ENCODE data around the gene KRTAP5-5. TPM values are rescaled to one million over a fixed set of nuclear protein-coding genes. Genes with fewer than 3 reads are reported as not detected.

KRTAP5-5 gene
- total and polyA plus RNA-seq, 7 donors, result 0.28 to 0.92 TPM; not detected in 5

GRCh38 chr11:1628506-1629325 is 859 bp upstream of the KRTAP5-5 start:
- 29 to 31% methylated on average over 35 of the region's 35 CpGs for WGBS, 2 donors
- Histone ChIP-seq H3K9me3 (no peaks in the 10 kb centered on the region), H3K4me1 (no peaks in the 10 kb centered on the region), H3K27ac (no peak overlapping the region), H3K27me3 (peaks cover 0 to 41% (median 22%) of the 10 kb centered on the region in 3 donors), H3K36me3 (no peaks in the 10 kb centered on the region), H3K4me3 (no peak overlapping the region)
- TF ChIP-seq CTCF (IDR thresholded peaks at IDR 0.05) (peak; percentile 60 to 83 (median 67)), EP300 (IDR thresholded peaks at IDR 0.05) (no peak)
- intact Hi-C loops (cut with DNase I), result loop anchor here (2.0 kb wide), 1 partner anchor 82 kb away; no protein-coding TSS in a partner anchor
- peak; percentile 60 for DNase-seq

GRCh38 chr11:1630271-1630670 is 696 bp downstream of the KRTAP5-5 start:
- no peaks in the 10 kb centered on the region for H3K36me3 ChIP-seq
- WGBS, 2 donors, result 53 to 62% methylated on average over 2 of the region's 2 CpGs
- peaks cover 0 to 41% (median 22%) of the 10 kb centered on the region in 3 donors for H3K27me3 ChIP-seq
- TF ChIP-seq CTCF (IDR thresholded peaks at IDR 0.05) (no peak), POLR2A (IDR thresholded peaks at IDR 0.05) (no peak)
- no peak overlapping the region for H3K4me3 ChIP-seq
- no peaks in the 10 kb centered on the region for H3K9me3 ChIP-seq
- intact Hi-C loops (cut with DNase I), result no loop called here
- no peak overlapping the region for H3K27ac ChIP-seq
- H3K4me1 ChIP-seq, result no peaks in the 10 kb centered on the region
- DNase-seq, result no peak

GRCh38 chr11:1631066-1631568 is 1.5 kb downstream of the KRTAP5-5 start:
- H3K9me3 ChIP-seq, result no peaks in the 10 kb centered on the region
- H3K4me3 ChIP-seq, result no peak overlapping the region
- H3K36me3 ChIP-seq, result no peaks in the 10 kb centered on the region
- WGBS, 2 donors, result 85 to 87% methylated on average over 13 of the region's 13 CpGs
- TF ChIP-seq EP300 (IDR thresholded peaks at IDR 0.05), result no peak
- no peak for TF ChIP-seq CTCF (IDR thresholded peaks at IDR 0.05)
- TF ChIP-seq POLR2A (IDR thresholded peaks at IDR 0.05), result no peak
- no peak for TF ChIP-seq POLR2AphosphoS5 (IDR thresholded peaks at IDR 0.05)
- no peak overlapping the region for H3K27ac ChIP-seq
- peak; percentile 41 for DNase-seq
- no peaks in the 10 kb centered on the region for H3K4me1 ChIP-seq
- intact Hi-C loops (cut with DNase I), result no loop called here
- peaks cover 0 to 41% (median 22%) of the 10 kb centered on the region in 3 donors for H3K27me3 ChIP-seq

- intact Hi-C loops (cut with DNase I), result no loop called here
- H3K4me1 ChIP-seq, result no peaks in the 10 kb centered on the region
- peaks cover 0 to 41% (median 22%) of the 10 kb centered on the region in 3 donors for H3K27me3 ChIP-seq
- 66 to 70% methylated on average over 11 of the region's 11 CpGs for WGBS, 2 donors
- peak; percentile 44 for DNase-seq
- no peak overlapping the region for H3K27ac ChIP-seq
- H3K36me3 ChIP-seq, result no peaks in the 10 kb centered on the region
- no peaks in the 10 kb centered on the region for H3K9me3 ChIP-seq
- TF ChIP-seq POLR2AphosphoS5 (IDR thresholded peaks at IDR 0.05), result no peak
- TF ChIP-seq CTCF (IDR thresholded peaks at IDR 0.05), result no peak
- no peak for TF ChIP-seq POLR2A (IDR thresholded peaks at IDR 0.05)
- no peak for TF ChIP-seq EP300 (IDR thresholded peaks at IDR 0.05)
- no peak overlapping the region for H3K4me3 ChIP-seq
Observed at GRCh38 chr11:1632053-1632714, 2.6 kb downstream of the KRTAP5-5 start.

Data from sigmoid colon (tissue), 7 donors.